ENCODE measurements around the gene SDC3. TPM values are rescaled to one million over a fixed set of nuclear protein-coding genes. Genes with fewer than 3 reads are reported as not detected.

SDC3 gene
- total RNA-seq, 1 experiment from 2014 or later = 10.0 TPM

DNA sequence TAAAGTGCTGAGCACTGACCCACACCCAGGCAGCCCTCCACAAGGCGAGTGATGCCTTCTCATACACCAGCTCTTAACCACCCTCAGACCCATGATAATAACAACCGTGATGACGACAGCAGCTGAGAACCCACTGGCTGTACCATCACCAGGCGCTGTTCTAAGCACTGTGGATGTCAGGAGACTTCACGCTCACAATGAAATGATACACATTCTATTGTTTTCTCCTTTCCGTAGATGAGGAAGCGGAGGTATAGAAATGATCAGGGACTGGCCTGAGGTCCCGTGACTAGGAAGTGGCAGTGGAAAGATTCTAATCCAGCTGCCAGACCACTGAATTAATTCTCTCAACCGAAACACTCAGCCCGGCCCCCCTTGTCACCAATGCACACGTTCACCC, 32.6 kb downstream of the SDC3 start:
- BruUV-seq (replicated peaks) = no TSS peak
- DNase-seq (no peak), ATAC-seq (no peak)
- Histone ChIP-seq H3K9me2 (replicated peaks; ENCODE audit: low read length) (no peaks in the 10 kb centered on the region), H3K79me2 (ENCODE audit: low read length) (no peaks in the 10 kb centered on the region), H4K20me1 (ENCODE audit: low read length) (no peaks in the 10 kb centered on the region), H2AFZ (ENCODE audit: low read length) (no peak overlapping the region), H3K9me3 (ENCODE audit: low read length) (0 out of 2 replicates have a peak, but pooled peaks cover 6% of the 10 kb centered on the region), H3K27me3 (ENCODE audit: low read length) (no peaks in the 10 kb centered on the region), H3K9ac (ENCODE audit: low read length) (no peak overlapping the region), H3K4me3 (ENCODE audit: low read length) (no peak overlapping the region), H3K4me2 (ENCODE audit: low read length) (no peak overlapping the region), H3K4me1 (ENCODE audit: insufficient read depth, low read length) (peaks cover 11% of the 10 kb centered on the region), H3F3A (ENCODE audit: low read length, unreplicated experiment) (no peaks in the 10 kb centered on the region), H3K27ac (ENCODE audit: low read length) (no peak overlapping the region), H3K36me3 (ENCODE audit: low read depth, low read length) (peaks cover 17% of the 10 kb centered on the region)
- POLR2A ChIA-PET (ENCODE audit: unreplicated experiment) = no interaction called here
- intact Hi-C loops (cut with micrococcal nuclease) = no loop called here
- CTCF ChIA-PET = no interaction called here
- no peak for TF ChIP-seq EZH2phosphoT487 (IDR thresholded peaks at IDR 0.05; ENCODE audit: borderline replicate concordance, low read length)
- no peak for TF ChIP-seq EZH2 (IDR thresholded peaks at IDR 0.05; ENCODE audit: low read length, unreplicated experiment)
- TF ChIP-seq, protein P1, sequence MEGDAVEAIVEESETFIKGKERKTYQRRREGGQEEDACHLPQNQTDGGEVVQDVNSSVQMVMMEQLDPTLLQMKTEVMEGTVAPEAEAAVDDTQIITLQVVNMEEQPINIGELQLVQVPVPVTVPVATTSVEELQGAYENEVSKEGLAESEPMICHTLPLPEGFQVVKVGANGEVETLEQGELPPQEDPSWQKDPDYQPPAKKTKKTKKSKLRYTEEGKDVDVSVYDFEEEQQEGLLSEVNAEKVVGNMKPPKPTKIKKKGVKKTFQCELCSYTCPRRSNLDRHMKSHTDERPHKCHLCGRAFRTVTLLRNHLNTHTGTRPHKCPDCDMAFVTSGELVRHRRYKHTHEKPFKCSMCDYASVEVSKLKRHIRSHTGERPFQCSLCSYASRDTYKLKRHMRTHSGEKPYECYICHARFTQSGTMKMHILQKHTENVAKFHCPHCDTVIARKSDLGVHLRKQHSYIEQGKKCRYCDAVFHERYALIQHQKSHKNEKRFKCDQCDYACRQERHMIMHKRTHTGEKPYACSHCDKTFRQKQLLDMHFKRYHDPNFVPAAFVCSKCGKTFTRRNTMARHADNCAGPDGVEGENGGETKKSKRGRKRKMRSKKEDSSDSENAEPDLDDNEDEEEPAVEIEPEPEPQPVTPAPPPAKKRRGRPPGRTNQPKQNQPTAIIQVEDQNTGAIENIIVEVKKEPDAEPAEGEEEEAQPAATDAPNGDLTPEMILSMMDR (conservative IDR thresholded peaks at IDR 0.05; ENCODE audit: low read depth, low read length) = no peak

DNA sequence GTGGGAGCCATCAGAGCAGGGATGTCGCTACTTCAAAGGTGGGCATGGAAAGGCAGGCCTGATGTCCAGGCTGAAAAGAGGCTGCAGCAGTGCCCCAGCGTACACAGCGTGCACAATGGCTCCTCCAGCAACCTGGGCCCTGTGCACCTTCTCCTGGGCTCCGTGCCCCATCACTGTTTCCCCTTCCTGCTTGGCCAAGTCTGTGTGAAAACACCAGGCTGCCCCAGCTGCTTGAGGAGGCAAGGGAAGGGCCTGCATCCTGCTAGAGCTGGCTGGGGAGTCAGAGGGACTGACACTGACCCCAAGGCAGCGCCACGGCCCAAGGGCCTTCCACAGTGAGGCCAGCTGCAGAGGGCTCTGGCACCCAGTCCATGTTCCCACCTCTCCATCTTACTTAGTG, 33.4 kb downstream of the SDC3 start:
- Histone ChIP-seq H3K9me2 (replicated peaks; ENCODE audit: low read length) (no peaks in the 10 kb centered on the region), H2AFZ (ENCODE audit: low read length) (no peak overlapping the region), H3K36me3 (ENCODE audit: low read depth, low read length) (peaks cover 17% of the 10 kb centered on the region), H3K4me3 (ENCODE audit: low read length) (no peak overlapping the region), H4K20me1 (ENCODE audit: low read length) (no peaks in the 10 kb centered on the region), H3F3A (ENCODE audit: low read length, unreplicated experiment) (no peaks in the 10 kb centered on the region), H3K27ac (ENCODE audit: low read length) (no peak overlapping the region), H3K9me3 (ENCODE audit: low read length) (0 out of 2 replicates have a peak, but pooled peaks cover 6% of the 10 kb centered on the region), H3K79me2 (ENCODE audit: low read length) (no peaks in the 10 kb centered on the region), H3K4me2 (ENCODE audit: low read length) (no peak overlapping the region), H3K4me1 (ENCODE audit: insufficient read depth, low read length) (peaks cover 11% of the 10 kb centered on the region), H3K27me3 (ENCODE audit: low read length) (no peaks in the 10 kb centered on the region), H3K9ac (ENCODE audit: low read length) (no peak overlapping the region)
- intact Hi-C loops (cut with micrococcal nuclease) = no loop called here
- no peak for ATAC-seq
- POLR2A ChIA-PET (ENCODE audit: unreplicated experiment) = no interaction called here
- DNase-seq = no peak
- TF ChIP-seq EZH2 (IDR thresholded peaks at IDR 0.05; ENCODE audit: low read length, unreplicated experiment) (no peak), EZH2phosphoT487 (IDR thresholded peaks at IDR 0.05; ENCODE audit: borderline replicate concordance, low read length) (no peak)
- TF ChIP-seq, protein P1 (conservative IDR thresholded peaks at IDR 0.05; ENCODE audit: low read depth, low read length) = no peak
- BruUV-seq (replicated peaks) = no TSS peak
- CTCF ChIA-PET = no interaction called here

DNA sequence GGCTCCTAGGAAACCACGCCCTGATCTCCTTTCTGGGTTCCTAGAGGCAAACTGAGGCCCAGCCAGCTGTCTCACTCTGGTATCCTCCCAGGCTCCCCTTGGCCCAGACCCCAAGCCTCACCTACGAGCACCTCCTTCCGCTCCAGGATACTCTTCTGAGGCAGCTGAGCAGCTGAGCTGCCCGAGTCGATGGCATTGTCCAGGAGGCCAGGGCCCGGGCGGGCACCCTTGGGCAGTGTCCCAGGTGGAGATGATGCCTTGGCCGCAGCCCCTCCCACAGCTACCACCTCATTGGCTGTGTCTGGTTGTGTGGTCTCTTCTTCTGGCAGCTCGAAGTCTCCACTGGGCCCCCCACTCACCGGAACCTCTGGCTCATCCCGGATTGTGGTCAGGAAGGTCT, 34.4 kb downstream of the SDC3 start:
- H3F3A ChIP-seq (ENCODE audit: low read length, unreplicated experiment) = no peaks in the 10 kb centered on the region
- H3K9ac ChIP-seq (ENCODE audit: low read length) = no peak overlapping the region
- 0 out of 2 replicates have a peak, but pooled peaks cover 6% of the 10 kb centered on the region for H3K9me3 ChIP-seq (ENCODE audit: low read length)
- intact Hi-C loops (cut with micrococcal nuclease) = no loop called here
- H3K4me2 ChIP-seq (ENCODE audit: low read length) = no peak overlapping the region
- peaks cover 17% of the 10 kb centered on the region for H3K36me3 ChIP-seq (ENCODE audit: low read depth, low read length)
- no peaks in the 10 kb centered on the region for H3K9me2 ChIP-seq (replicated peaks; ENCODE audit: low read length)
- H3K4me1 ChIP-seq (ENCODE audit: insufficient read depth, low read length) = peaks cover 5% of the 10 kb centered on the region
- ATAC-seq (no peak), DNase-seq (no peak)
- H3K27me3 ChIP-seq (ENCODE audit: low read length) = no peaks in the 10 kb centered on the region
- ChIA-PET POLR2A (ENCODE audit: unreplicated experiment) (no interaction called here), CTCF (no interaction called here)
- no peak overlapping the region for H3K4me3 ChIP-seq (ENCODE audit: low read length)
- no peak for TF ChIP-seq EZH2phosphoT487 (IDR thresholded peaks at IDR 0.05; ENCODE audit: borderline replicate concordance, low read length)
- TF ChIP-seq, protein P1 (conservative IDR thresholded peaks at IDR 0.05; ENCODE audit: low read depth, low read length) = no peak
- BruUV-seq (replicated peaks) = no TSS peak
- no peak overlapping the region for H3K27ac ChIP-seq (ENCODE audit: low read length)
- H2AFZ ChIP-seq (ENCODE audit: low read length) = no peak overlapping the region
- no peaks in the 10 kb centered on the region for H3K79me2 ChIP-seq (ENCODE audit: low read length)
- no peaks in the 10 kb centered on the region for H4K20me1 ChIP-seq (ENCODE audit: low read length)
